Calu3 (cell line): ENCODE results near the gene PSAPL1. TPM values are rescaled to one million over a fixed set of nuclear protein-coding genes. Genes with fewer than 3 reads are reported as not detected.

Experiments used
- BruUV-seq: library from RNA; stranded (reverse); fragments of 400-500 nt; replicated peaks from 2 replicates; lab custom pipeline; 2021; lab: Mats Ljungman, UMichigan
- CTCF ChIA-PET: fragments of 300-600 bp; sonication (Branson Sonifier 250); formaldehyde crosslinking; loops from one replicate; lab custom pipeline; 2022; ENCODE audit warnings: antibody characterized with exemption; lab: Charles Lee
- DNase-seq: peaks from one replicate; pipeline ENCODE4 v3.0.0; 2022
- H3K27ac Mint-ChIP-seq: one replicate; pipeline ENCODE4 v1.8.0; 2022; ENCODE audit warnings: mixed read lengths; ENCODE audit not compliant: unreplicated experiment
- H3K27me3 Mint-ChIP-seq: one replicate; pipeline ENCODE4 v1.8.0; 2022; ENCODE audit warnings: mixed read lengths; ENCODE audit not compliant: unreplicated experiment
- H3K36me3 Mint-ChIP-seq: one replicate; pipeline ENCODE4 v1.8.0; 2022; ENCODE audit warnings: mild to moderate bottlenecking, moderate library complexity, mixed read lengths; ENCODE audit not compliant: insufficient read depth, unreplicated experiment
- H3K4me1 Mint-ChIP-seq: one replicate; pipeline ENCODE4 v1.8.0; 2022; ENCODE audit warnings: mild to moderate bottlenecking, low read depth, mixed read lengths; ENCODE audit not compliant: unreplicated experiment
- H3K4me3 Mint-ChIP-seq: one replicate; pipeline ENCODE4 v1.8.0; 2022; ENCODE audit warnings: mild to moderate bottlenecking, low read depth, moderate library complexity, mixed read lengths; ENCODE audit not compliant: unreplicated experiment
- H3K9me3 Mint-ChIP-seq: one replicate; pipeline ENCODE4 v1.8.0; 2022; ENCODE audit warnings: low read depth, mixed read lengths; ENCODE audit not compliant: unreplicated experiment
- intact Hi-C: fragments of 100-400 bp; cut with micrococcal nuclease; formaldehyde crosslinking; loops from one replicate; pipeline ENCODE4 v1.10.0; 2022; ENCODE audit not compliant: unreplicated experiment
- total RNA-seq: library from RNA; stranded (reverse); gene quantifications from 2 replicates; pipeline ENCODE4 v1.2.3, GENCODE V29; 2022
- TF ChIP-seq, protein P1 (sequence below): fragments of 200-600 bp; IDR thresholded peaks from one replicate; pipeline ENCODE4 v1.8.0; 2022; ENCODE audit warnings: antibody characterized with exemption; ENCODE audit not compliant: unreplicated experiment

The PSAPL1 gene
- total RNA-seq, 1 experiment from 2014 or later: not detected

DNA sequence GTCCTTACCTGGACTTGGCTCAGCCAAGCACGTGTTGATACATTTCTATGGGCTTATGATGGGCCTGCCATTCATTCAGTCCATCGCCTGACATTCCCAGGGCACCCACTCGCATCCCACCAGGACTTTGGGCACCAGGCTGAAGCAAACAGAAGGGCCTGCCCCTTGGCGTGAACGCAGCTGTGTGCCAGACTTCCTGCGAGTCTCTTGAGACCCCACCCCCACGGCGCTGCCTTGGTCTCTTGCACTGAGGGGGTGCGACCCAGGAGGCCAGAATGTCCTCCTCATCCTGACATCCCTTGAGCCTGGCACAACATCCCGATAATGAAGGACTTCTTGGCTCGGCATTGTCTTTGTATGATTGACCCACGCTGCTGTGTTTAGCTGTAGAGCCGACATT is 1.5 kb upstream of the PSAPL1 start:
- no peak overlapping the region for H3K4me3 Mint-ChIP-seq
- BruUV-seq: no TSS peak
- no peak for DNase-seq
- TF ChIP-seq, protein P1, sequence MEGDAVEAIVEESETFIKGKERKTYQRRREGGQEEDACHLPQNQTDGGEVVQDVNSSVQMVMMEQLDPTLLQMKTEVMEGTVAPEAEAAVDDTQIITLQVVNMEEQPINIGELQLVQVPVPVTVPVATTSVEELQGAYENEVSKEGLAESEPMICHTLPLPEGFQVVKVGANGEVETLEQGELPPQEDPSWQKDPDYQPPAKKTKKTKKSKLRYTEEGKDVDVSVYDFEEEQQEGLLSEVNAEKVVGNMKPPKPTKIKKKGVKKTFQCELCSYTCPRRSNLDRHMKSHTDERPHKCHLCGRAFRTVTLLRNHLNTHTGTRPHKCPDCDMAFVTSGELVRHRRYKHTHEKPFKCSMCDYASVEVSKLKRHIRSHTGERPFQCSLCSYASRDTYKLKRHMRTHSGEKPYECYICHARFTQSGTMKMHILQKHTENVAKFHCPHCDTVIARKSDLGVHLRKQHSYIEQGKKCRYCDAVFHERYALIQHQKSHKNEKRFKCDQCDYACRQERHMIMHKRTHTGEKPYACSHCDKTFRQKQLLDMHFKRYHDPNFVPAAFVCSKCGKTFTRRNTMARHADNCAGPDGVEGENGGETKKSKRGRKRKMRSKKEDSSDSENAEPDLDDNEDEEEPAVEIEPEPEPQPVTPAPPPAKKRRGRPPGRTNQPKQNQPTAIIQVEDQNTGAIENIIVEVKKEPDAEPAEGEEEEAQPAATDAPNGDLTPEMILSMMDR: no peak
- H3K36me3 Mint-ChIP-seq: no peaks in the 10 kb centered on the region
- CTCF ChIA-PET: no interaction called here
- H3K9me3 Mint-ChIP-seq: no peaks in the 10 kb centered on the region
- intact Hi-C loops: no loop called here
- H3K27me3 Mint-ChIP-seq: peaks cover 27% of the 10 kb centered on the region
- H3K27ac Mint-ChIP-seq: no peak overlapping the region
- peaks cover 12% of the 10 kb centered on the region for H3K4me1 Mint-ChIP-seq

DNA sequence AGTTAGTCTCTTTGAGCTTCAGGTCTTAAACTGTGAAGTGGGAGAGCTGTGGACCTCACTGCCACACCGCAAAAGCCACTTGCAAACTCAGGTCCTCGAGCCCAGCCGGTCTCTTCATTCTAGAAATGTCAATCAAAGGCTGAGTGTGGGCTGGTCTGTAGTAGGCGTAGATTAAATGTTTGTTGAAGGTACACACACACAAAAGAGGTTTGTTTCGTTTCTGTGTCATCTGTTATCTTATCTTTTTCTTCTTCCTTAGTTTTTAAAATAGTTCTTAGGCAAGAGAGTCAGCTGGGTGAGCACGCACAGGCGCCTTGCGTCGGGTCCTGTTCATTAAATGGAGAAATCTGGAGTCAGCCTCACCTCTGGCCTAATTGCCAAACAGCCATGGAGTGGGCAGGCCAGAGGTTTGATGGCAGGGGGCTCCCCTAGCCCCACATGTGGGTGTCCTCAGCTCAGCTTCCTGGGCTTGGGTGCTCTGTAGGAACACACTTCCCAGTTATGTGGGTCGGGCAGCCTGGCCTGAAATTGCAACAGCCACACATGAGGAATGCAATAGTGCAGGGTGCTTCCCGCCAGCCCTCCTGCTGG is 836 bp upstream of the PSAPL1 start:
- Mint-ChIP-seq H3K36me3 (no peaks in the 10 kb centered on the region), H3K27me3 (peaks cover 27% of the 10 kb centered on the region), H3K4me3 (no peak overlapping the region), H3K9me3 (no peaks in the 10 kb centered on the region), H3K27ac (no peak overlapping the region), H3K4me1 (peaks cover 17% of the 10 kb centered on the region)
- no TSS peak for BruUV-seq
- DNase-seq: no peak
- intact Hi-C loops: no loop called here
- TF ChIP-seq, protein P1: no peak
- CTCF ChIA-PET: interaction anchor here (1.2 kb wide), 1 partner anchor 16 kb away, joined by 3 read pairs; no protein-coding TSS in a partner anchor

DNA sequence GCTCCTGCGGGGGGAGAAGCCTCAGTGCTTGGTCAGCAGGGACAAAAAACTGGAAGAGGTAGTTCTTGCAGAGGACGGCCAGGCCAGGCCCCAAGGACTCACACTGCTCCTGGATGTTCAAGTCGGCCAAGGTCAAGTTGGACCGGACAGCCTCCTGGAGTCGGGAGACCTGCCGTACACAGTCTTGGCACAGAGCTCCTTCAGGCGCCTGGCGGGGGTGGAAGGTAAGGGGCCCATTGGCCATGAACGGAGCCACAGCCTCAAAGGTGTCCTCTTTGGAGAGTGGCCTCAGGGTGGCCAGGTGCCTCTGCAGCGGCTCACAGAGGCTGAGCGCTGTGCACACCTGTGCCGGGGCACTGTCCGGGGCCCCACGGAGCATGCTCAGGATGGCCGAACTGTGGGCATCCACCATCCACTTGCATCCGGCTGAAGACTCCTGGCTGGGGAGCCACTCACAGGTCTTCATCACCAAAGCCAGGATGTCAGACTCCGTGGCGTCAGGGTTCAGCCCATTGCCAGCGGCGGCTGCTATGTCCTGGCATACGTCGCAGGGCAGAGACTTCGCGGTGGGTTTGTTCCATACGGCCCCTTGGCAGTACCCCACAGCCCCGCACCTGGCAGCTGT is 477 bp downstream of the PSAPL1 start:
- CTCF ChIA-PET: interaction anchor here (1.2 kb wide), 1 partner anchor 15 kb away, joined by 3 read pairs; no protein-coding TSS in a partner anchor
- H3K36me3 Mint-ChIP-seq: no peaks in the 10 kb centered on the region
- no TSS peak for BruUV-seq
- peaks cover 18% of the 10 kb centered on the region for H3K27me3 Mint-ChIP-seq
- H3K4me1 Mint-ChIP-seq: peaks cover 26% of the 10 kb centered on the region
- no peak overlapping the region for H3K4me3 Mint-ChIP-seq
- TF ChIP-seq, protein P1: no peak
- H3K9me3 Mint-ChIP-seq: no peaks in the 10 kb centered on the region
- intact Hi-C loops: no loop called here
- H3K27ac Mint-ChIP-seq: no peak overlapping the region
- DNase-seq: no peak

DNA sequence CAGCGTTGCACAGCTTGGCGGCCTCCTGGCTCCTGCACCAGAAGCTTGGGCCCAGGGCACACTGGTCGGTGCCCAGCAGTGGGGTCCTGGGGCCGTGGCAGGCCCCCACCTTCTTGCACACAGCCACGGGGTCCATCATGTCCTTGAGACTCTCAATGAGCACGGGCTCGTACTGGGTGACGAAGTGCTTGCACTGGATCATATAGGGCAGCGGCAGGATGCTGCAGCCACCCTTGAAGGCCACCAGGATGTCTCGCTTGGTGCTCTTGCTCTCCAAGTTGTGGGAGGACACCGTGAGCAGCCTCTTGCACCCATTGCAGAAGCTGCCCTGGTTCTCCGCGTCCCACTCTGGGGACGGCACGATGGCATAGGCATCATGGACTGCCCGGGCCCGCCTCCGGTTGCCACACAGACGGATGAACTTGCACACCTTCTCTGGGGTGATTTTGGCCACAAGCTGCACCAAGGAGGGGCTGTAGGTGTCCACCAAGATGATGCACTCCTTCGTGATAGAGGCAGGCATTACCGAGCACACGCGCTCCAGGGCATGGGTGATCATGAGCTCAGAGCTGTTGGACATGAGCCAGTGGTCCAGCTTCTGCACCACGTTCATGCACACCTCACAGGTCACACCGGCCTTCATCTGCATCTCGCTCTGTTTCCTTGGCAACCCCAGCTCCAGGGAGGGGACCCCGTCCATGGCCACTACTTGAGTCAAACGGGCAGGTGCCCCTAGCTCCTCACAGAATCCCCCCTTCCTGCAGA is 1.2 kb downstream of the PSAPL1 start:
- H3K27ac Mint-ChIP-seq: no peak overlapping the region
- TF ChIP-seq, protein P1: no peak
- no peaks in the 10 kb centered on the region for H3K36me3 Mint-ChIP-seq
- DNase-seq: no peak
- peaks cover 12% of the 10 kb centered on the region for H3K27me3 Mint-ChIP-seq
- intact Hi-C loops: no loop called here
- CTCF ChIA-PET: no interaction called here
- H3K4me1 Mint-ChIP-seq: peaks cover 26% of the 10 kb centered on the region
- no TSS peak for BruUV-seq
- no peak overlapping the region for H3K4me3 Mint-ChIP-seq
- no peaks in the 10 kb centered on the region for H3K9me3 Mint-ChIP-seq
